K562 (cell line): Measurements from ENCODE around the gene GRIA3.

Experiments
- KAT8 ChIP-seq: fragments of 450-650 bp; IDR thresholded peaks from 2 replicates; pipeline ENCODE4 v1.6.1; 2016; ENCODE audit warnings: low read depth, mild to moderate bottlenecking
- MAZ ChIP-seq, 2 experiments: fragments of 450-650 bp in 1 of 2; sonication (generic) in 1 of 2; formaldehyde crosslinking; IDR thresholded peaks in 1 of 2; conservative IDR thresholded peaks in 1 of 2; 2 replicates each; pipeline versions ENCODE4 v1.4.0 to v1.5.0; 2020; ENCODE audit warnings: mild to moderate bottlenecking in 1 of 2, missing genetic modification reagents in 1 of 2
- MCM7 ChIP-seq, 2 experiments: fragments of 450-650 bp; IDR thresholded peaks; 2 replicates each; pipeline ENCODE4 v1.6.1; 2016 to 2018
- NFE2L1 ChIP-seq: fragments of 450-650 bp; IDR thresholded peaks from 2 replicates; pipeline ENCODE4 v1.6.1; 2016; ENCODE audit warnings: missing genetic modification characterization, low read depth, mild to moderate bottlenecking, missing compliant biosample characterization, moderate library complexity, borderline replicate concordance
- SP1 ChIP-seq: sonication (generic); formaldehyde crosslinking; IDR thresholded peaks from 2 replicates; pipeline ENCODE4 v1.8.1; 2022; ENCODE audit warnings: mild to moderate bottlenecking, missing genetic modification reagents
- ZNF507 ChIP-seq: conservative IDR thresholded peaks from 2 replicates; pipeline ENCODE4 v1.6.1; 2017; ENCODE audit warnings: missing genetic modification characterization, missing compliant biosample characterization
- TF ChIP-seq, protein P1 (sequence below): sonication (generic); formaldehyde crosslinking; IDR thresholded peaks from 2 replicates; pipeline ENCODE4 v1.5.0; 2020; ENCODE audit warnings: missing genetic modification reagents
- TF ChIP-seq, protein P2 (sequence below): fragments of 250-450 bp; sonication (Bioruptor Pico); IDR thresholded peaks from 2 replicates; pipeline ENCODE4 v1.5.0; 2022; ENCODE audit warnings: mild to moderate bottlenecking
- TF ChIP-seq, protein P3 (sequence below), 3 experiments: IDR thresholded peaks in 2 of 3; conservative IDR thresholded peaks in 1 of 3; 2 replicates each; pipeline ENCODE4 v1.5.1; 2011 to 2012; ENCODE audit warnings: low read length in 3 of 3, mild to moderate bottlenecking in 3 of 3, control low read depth in 2 of 3, improper control_type of control experiment in 1 of 3, inconsistent platforms in 1 of 3, low read depth in 1 of 3, mixed read lengths in 1 of 3, moderate library complexity in 1 of 3; ENCODE audit not compliant: insufficient read depth in 2 of 3

DNA sequence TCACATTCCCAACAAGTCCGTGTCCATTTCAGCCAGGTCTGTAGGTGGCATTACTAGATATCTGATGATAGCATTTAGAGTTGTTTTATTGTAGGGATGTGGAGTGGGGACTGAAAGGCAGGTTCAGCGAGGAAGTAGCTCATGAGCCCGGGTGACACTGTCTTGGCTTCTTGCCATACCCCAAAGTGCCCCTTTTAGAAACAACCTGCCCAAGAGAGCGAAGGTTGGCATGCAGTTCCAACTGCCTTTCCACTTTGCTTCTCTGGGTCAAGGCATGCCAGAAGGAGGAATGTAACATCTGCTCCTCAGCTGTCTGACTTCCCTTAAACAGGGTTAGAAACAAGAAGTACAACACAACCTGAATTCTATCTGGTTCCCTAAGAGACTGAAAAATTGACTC lies 9.0 kb downstream of the GRIA3 start:
- no peak for TF ChIP-seq MAZ (CRISPR knock-in tag; conservative IDR thresholded peaks at IDR 0.05 in 1 of 2, IDR thresholded peaks at IDR 0.05 in 1 of 2)
- TF ChIP-seq, protein P1, sequence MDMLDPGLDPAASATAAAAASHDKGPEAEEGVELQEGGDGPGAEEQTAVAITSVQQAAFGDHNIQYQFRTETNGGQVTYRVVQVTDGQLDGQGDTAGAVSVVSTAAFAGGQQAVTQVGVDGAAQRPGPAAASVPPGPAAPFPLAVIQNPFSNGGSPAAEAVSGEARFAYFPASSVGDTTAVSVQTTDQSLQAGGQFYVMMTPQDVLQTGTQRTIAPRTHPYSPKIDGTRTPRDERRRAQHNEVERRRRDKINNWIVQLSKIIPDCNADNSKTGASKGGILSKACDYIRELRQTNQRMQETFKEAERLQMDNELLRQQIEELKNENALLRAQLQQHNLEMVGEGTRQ (CRISPR knock-in tag): no peak
- TF ChIP-seq, protein P2, sequence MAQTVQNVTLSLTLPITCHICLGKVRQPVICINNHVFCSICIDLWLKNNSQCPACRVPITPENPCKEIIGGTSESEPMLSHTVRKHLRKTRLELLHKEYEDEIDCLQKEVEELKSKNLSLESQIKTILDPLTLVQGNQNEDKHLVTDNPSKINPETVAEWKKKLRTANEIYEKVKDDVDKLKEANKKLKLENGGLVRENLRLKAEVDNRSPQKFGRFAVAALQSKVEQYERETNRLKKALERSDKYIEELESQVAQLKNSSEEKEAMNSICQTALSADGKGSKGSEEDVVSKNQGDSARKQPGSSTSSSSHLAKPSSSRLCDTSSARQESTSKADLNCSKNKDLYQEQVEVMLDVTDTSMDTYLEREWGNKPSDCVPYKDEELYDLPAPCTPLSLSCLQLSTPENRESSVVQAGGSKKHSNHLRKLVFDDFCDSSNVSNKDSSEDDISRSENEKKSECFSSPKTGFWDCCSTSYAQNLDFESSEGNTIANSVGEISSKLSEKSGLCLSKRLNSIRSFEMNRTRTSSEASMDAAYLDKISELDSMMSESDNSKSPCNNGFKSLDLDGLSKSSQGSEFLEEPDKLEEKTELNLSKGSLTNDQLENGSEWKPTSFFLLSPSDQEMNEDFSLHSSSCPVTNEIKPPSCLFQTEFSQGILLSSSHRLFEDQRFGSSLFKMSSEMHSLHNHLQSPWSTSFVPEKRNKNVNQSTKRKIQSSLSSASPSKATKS (CRISPR knock-in tag): no peak
- TF ChIP-seq ZNF507 (tag): no peak
- TF ChIP-seq NFE2L1 (tag): no peak
- no peak for TF ChIP-seq KAT8
- TF ChIP-seq, protein P3, sequence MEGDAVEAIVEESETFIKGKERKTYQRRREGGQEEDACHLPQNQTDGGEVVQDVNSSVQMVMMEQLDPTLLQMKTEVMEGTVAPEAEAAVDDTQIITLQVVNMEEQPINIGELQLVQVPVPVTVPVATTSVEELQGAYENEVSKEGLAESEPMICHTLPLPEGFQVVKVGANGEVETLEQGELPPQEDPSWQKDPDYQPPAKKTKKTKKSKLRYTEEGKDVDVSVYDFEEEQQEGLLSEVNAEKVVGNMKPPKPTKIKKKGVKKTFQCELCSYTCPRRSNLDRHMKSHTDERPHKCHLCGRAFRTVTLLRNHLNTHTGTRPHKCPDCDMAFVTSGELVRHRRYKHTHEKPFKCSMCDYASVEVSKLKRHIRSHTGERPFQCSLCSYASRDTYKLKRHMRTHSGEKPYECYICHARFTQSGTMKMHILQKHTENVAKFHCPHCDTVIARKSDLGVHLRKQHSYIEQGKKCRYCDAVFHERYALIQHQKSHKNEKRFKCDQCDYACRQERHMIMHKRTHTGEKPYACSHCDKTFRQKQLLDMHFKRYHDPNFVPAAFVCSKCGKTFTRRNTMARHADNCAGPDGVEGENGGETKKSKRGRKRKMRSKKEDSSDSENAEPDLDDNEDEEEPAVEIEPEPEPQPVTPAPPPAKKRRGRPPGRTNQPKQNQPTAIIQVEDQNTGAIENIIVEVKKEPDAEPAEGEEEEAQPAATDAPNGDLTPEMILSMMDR (IDR thresholded peaks at IDR 0.05 in 2 of 3, conservative IDR thresholded peaks at IDR 0.05 in 1 of 3; ENCODE audit: insufficient read depth in 2 of 3, low read depth in 1 of 3, low read length in 3 of 3): no peak
- no peak for TF ChIP-seq SP1 (CRISPR knock-in tag)
- no peak for TF ChIP-seq MCM7 (IDR thresholded peaks at IDR 0.05)
